GM12878 (cell line): ENCODE measurements around the gene SIDT1. TPM values are rescaled to one million over a fixed set of nuclear protein-coding genes. Genes with fewer than 3 reads are reported as not detected.

Experiments used
- ATAC-seq: fragments of 200-7000 bp; cut with Tn5 transposase; 3 replicates; pipeline ENCODE4 v1.9.1; 2020; ENCODE audit warnings: mild to moderate bottlenecking, moderate library complexity
- BruUV-seq: library from RNA; stranded (reverse); fragments of 400-500 nt; replicated peaks from 2 replicates; lab custom pipeline; 2021; lab: Mats Ljungman, UMichigan
- CTCF ChIA-PET: fragments of 300-600 bp; sonication (Branson Sonifier 250); formaldehyde crosslinking; extraction: SDS; loops from one replicate; lab custom pipeline; 2021; ENCODE audit warnings: inconsistent platforms; lab: Yijun Ruan, JAX
- POLR2A ChIA-PET: fragments of 350-600 bp; formaldehyde crosslinking; extraction: SDS; loops from one replicate; lab custom pipeline; 2021; ENCODE audit warnings: inconsistent platforms; lab: Charles Lee
- RAD21 ChIA-PET: fragments of 300-600 bp; sonication (Branson Sonifier 250); formaldehyde crosslinking; loops from one replicate; lab custom pipeline; 2023; ENCODE audit warnings: antibody characterized with exemption; ENCODE audit not compliant: unreplicated experiment; lab: Charles Lee
- SMC1A ChIA-PET: fragments of 300-600 bp; sonication (Branson Sonifier 250); formaldehyde crosslinking; loops from one replicate; lab custom pipeline; 2023; ENCODE audit not compliant: unreplicated experiment, uncharacterized antibody; lab: Charles Lee
- DNase-seq: peaks from one replicate; pipeline ENCODE4 v3.0.0-alpha.2; 2011; ENCODE audit warnings: low read depth, low spot score
- FAIRE-seq: peaks from 3 replicates; lab custom pipeline; 2011; peaks lifted over from hg19 to GRCh38; lab: Jason Lieb, UNC
- H2AFZ ChIP-seq: 2 replicates; pipeline ENCODE4 v1.6.0; 2011; ENCODE audit warnings: low read depth, low read length, control low read depth; ENCODE audit not compliant: control insufficient read depth
- H3K27ac ChIP-seq: 2 replicates; pipeline ENCODE4 v1.5.1; 2011; ENCODE audit warnings: control low read depth; ENCODE audit not compliant: control insufficient read depth, insufficient read depth
- H3K27me3 ChIP-seq, 2 experiments: replicated peaks in 1 of 2; 2 replicates each; pipeline versions ENCODE4 v1.6.0 to v1.6.1; 2011; ENCODE audit warnings: low read length in 1 of 2; ENCODE audit not compliant: control insufficient read depth in 2 of 2, insufficient read depth in 2 of 2
- H3K36me3 ChIP-seq, 2 experiments: 2 replicates each; pipeline ENCODE4 v1.5.1; 2011; ENCODE audit warnings: low read length in 1 of 2; ENCODE audit not compliant: control insufficient read depth in 2 of 2, insufficient read depth in 2 of 2
- H3K4me1 ChIP-seq: 2 replicates; pipeline ENCODE4 v1.6.1; 2011; ENCODE audit warnings: mild to moderate bottlenecking, low read length, moderate library complexity, mixed read lengths; ENCODE audit not compliant: control insufficient read depth, insufficient read depth
- H3K4me2 ChIP-seq: 2 replicates; pipeline ENCODE4 v1.6.0; 2011; ENCODE audit warnings: control low read depth; ENCODE audit not compliant: control insufficient read depth, insufficient read depth
- H3K4me3 ChIP-seq: fragments of 200-600 bp; sonication (generic); 2 replicates; pipeline ENCODE4 v1.5.1; 2016
- H3K79me2 ChIP-seq: 2 replicates; pipeline ENCODE4 v1.6.0; 2011; ENCODE audit warnings: low read length; ENCODE audit not compliant: control insufficient read depth, insufficient read depth
- H3K9ac ChIP-seq: 2 replicates; pipeline ENCODE4 v1.8.0; 2011; ENCODE audit warnings: low read length, control low read depth, mixed read lengths; ENCODE audit not compliant: control insufficient read depth, insufficient read depth
- H3K9me3 ChIP-seq: replicated peaks from 3 replicates; pipeline ENCODE4 v1.5.1; 2011; ENCODE audit warnings: mild to moderate bottlenecking, low read length; ENCODE audit not compliant: control insufficient read depth, insufficient read depth
- H4K20me1 ChIP-seq: 2 replicates; pipeline ENCODE4 v1.6.0; 2011; ENCODE audit not compliant: control insufficient read depth, insufficient read depth
- BACH1 ChIP-seq: fragments of 450-650 bp; IDR thresholded peaks from 2 replicates; pipeline ENCODE4 v1.6.1; 2017; ENCODE audit warnings: mild to moderate bottlenecking, borderline replicate concordance
- CBX3 ChIP-seq: fragments of 200-600 bp; sonication (generic); IDR thresholded peaks from 2 replicates; pipeline ENCODE4 v1.6.1; 2016; ENCODE audit warnings: low read depth, borderline replicate concordance
- NRF1 ChIP-seq: conservative IDR thresholded peaks from 2 replicates; pipeline ENCODE4 v1.6.1; 2011; ENCODE audit warnings: mild to moderate bottlenecking, low read depth, low read length, improper control_type of control experiment
- RAD51 ChIP-seq: fragments of 450-650 bp; IDR thresholded peaks from 2 replicates; pipeline ENCODE4 v1.6.1; 2016; ENCODE audit warnings: moderate library complexity, mild to moderate bottlenecking, inconsistent platforms
- ZBED1 ChIP-seq: IDR thresholded peaks from 2 replicates; pipeline ENCODE4 v1.6.1; 2016; ENCODE audit warnings: borderline replicate concordance
- WGBS: methylation state at CpG from one replicate; pipeline ENCODE4 v1.1.6; 2016; ENCODE audit warnings: low lambda C conversion rate; ENCODE audit not compliant: insufficient replicate concordance, insufficient coverage; ENCODE audit errors: missing lambda C conversion rate; 5-methylcytosine and 5-hydroxymethylcytosine counted together
- in situ Hi-C: fragments of 300-500 bp; cut with MboI; formaldehyde crosslinking; loops from 9 replicates; pipeline ENCODE4 v1.14.3; 2018; ENCODE audit warnings: mixed read lengths
- intact Hi-C: fragments of 100-400 bp; cut with micrococcal nuclease; formaldehyde crosslinking; loops from one replicate; pipeline ENCODE4 v1.14.2; 2022; ENCODE audit not compliant: unreplicated experiment
- polyA plus RNA-seq, 11 experiments: library from polyadenylated mRNA; depleted of rRNA in 4 of 11; unstranded in 6 of 11; stranded (reverse) in 5 of 11; fragments of >200 nt; fragmentation: Nextera tagmentation in 4 of 11; fragmentation: Illumina TruSeq in 1 of 11; extraction: Ambion mirVana in 4 of 11; extraction: Trizol in 1 of 11; gene quantifications; 1 replicate in 1 of 11; 2 replicates in 10 of 11; pipeline versions ENCODE4 v1.2.1 to v1.2.3, GENCODE V29; 2011 to 2016; ENCODE audit warnings: inconsistent platforms in 2 of 11, missing spikeins in 2 of 11, low read depth in 1 of 11
- total RNA-seq, 4 experiments: library from RNA; depleted of rRNA in 3 of 4; stranded (reverse); fragments of >200 nt in 3 of 4; fragmentation: Illumina TruSeq in 1 of 4; extraction: Trizol in 1 of 4; gene quantifications; 2 replicates each; pipeline versions ENCODE4 v1.2.1 to v1.2.3, GENCODE V29; 2013 to 2021
- TF ChIP-seq, protein P1 (sequence below): fragments of 450-650 bp; IDR thresholded peaks from 2 replicates; pipeline ENCODE4 v1.6.1; 2018; ENCODE audit warnings: mild to moderate bottlenecking, low read depth, moderate library complexity; ENCODE audit not compliant: partially characterized antibody
- TF ChIP-seq, protein P2 (sequence below): fragments of 450-650 bp; IDR thresholded peaks from 2 replicates; pipeline ENCODE4 v1.6.1; 2016; ENCODE audit warnings: mild to moderate bottlenecking, moderate library complexity, borderline replicate concordance
- TF ChIP-seq, protein P3 (sequence below): fragments of 450-650 bp; IDR thresholded peaks from 2 replicates; pipeline ENCODE4 v1.6.1; 2014; ENCODE audit warnings: mild to moderate bottlenecking

The SIDT1 gene
- total and polyA plus RNA-seq, 10 of the 15 experiments (the other 5 are each of a cell fraction or from before 2014, with no cell fraction given) = 3.0 to 45.0 (median 26.6) TPM

DNA sequence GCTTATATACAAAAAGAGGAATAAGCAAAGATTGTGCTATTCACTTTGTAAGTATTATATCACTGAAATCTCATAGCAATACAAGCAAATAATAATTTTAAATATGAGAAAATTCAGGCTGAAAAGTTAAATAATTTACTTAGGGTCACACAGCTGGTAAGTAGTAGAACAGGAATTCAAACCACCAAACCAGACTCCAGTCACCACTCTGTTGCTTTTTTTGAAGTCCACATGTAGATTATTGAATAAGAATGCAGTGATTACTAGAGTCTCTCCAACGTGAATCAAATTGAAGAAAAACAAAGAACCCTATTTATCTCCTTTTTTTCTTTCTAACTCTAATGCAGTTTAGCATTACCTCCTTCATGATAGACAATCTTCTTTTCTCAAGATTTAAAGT is 33.3 kb upstream of the SIDT1 start (continued):
- TF ChIP-seq, protein P1, sequence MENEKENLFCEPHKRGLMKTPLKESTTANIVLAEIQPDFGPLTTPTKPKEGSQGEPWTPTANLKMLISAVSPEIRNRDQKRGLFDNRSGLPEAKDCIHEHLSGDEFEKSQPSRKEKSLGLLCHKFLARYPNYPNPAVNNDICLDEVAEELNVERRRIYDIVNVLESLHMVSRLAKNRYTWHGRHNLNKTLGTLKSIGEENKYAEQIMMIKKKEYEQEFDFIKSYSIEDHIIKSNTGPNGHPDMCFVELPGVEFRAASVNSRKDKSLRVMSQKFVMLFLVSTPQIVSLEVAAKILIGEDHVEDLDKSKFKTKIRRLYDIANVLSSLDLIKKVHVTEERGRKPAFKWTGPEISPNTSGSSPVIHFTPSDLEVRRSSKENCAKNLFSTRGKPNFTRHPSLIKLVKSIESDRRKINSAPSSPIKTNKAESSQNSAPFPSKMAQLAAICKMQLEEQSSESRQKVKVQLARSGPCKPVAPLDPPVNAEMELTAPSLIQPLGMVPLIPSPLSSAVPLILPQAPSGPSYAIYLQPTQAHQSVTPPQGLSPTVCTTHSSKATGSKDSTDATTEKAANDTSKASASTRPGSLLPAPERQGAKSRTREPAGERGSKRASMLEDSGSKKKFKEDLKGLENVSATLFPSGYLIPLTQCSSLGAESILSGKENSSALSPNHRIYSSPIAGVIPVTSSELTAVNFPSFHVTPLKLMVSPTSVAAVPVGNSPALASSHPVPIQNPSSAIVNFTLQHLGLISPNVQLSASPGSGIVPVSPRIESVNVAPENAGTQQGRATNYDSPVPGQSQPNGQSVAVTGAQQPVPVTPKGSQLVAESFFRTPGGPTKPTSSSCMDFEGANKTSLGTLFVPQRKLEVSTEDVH = no peak
- TF ChIP-seq CBX3 (no peak), RAD51 (no peak)
- TF ChIP-seq, protein P2, sequence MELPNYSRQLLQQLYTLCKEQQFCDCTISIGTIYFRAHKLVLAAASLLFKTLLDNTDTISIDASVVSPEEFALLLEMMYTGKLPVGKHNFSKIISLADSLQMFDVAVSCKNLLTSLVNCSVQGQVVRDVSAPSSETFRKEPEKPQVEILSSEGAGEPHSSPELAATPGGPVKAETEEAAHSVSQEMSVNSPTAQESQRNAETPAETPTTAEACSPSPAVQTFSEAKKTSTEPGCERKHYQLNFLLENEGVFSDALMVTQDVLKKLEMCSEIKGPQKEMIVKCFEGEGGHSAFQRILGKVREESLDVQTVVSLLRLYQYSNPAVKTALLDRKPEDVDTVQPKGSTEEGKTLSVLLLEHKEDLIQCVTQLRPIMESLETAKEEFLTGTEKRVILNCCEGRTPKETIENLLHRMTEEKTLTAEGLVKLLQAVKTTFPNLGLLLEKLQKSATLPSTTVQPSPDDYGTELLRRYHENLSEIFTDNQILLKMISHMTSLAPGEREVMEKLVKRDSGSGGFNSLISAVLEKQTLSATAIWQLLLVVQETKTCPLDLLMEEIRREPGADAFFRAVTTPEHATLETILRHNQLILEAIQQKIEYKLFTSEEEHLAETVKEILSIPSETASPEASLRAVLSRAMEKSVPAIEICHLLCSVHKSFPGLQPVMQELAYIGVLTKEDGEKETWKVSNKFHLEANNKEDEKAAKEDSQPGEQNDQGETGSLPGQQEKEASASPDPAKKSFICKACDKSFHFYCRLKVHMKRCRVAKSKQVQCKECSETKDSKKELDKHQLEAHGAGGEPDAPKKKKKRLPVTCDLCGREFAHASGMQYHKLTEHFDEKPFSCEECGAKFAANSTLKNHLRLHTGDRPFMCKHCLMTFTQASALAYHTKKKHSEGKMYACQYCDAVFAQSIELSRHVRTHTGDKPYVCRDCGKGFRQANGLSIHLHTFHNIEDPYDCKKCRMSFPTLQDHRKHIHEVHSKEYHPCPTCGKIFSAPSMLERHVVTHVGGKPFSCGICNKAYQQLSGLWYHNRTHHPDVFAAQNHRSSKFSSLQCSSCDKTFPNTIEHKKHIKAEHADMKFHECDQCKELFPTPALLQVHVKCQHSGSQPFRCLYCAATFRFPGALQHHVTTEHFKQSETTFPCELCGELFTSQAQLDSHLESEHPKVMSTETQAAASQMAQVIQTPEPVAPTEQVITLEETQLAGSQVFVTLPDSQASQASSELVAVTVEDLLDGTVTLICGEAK = no peak
- TF ChIP-seq, all 136 proteins: peak for 0

DNA sequence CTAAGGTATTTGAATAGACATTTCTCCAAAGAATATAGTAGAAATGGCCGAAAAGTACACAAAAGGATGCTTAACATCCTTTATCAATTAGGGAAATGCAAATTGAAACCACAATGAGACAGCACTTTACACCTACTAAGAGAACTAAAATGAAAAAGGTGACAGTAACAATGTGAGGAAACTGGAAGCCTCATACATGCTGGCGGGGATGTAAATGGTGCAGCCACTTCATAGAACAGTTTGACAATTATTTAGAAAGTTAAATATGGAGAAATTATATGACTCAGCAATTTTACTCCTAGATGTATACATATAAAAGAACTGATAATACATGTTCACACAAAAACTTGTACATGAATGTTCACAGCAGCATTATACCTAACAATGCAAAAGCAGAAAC is 30.8 kb upstream of the SIDT1 start:
- H3K9ac ChIP-seq = no peak overlapping the region
- peak; percentile 58; the same call in 2 of the 3 replicates for ATAC-seq
- FAIRE-seq = no peak
- ChIA-PET POLR2A (interaction anchor here (1.3 kb wide), 1 partner anchor 13 kb away, joined by 4 read pairs; the partner anchor contains the start of gene SPICE1), SMC1A (no interaction called here), CTCF (no interaction called here), RAD21 (no interaction called here)
- no peak overlapping the region for H3K4me2 ChIP-seq
- no peak for DNase-seq
- H3K27ac ChIP-seq = no peak overlapping the region
- no peak overlapping the region for H2AFZ ChIP-seq
- in situ Hi-C loops (no loop called here), intact Hi-C loops (no loop called here)
- H3K4me3 ChIP-seq = no peak overlapping the region
- 49% methylated on average over 2 of the region's 2 CpGs for whole genome bisulfite sequencing
- H3K36me3 ChIP-seq = peaks cover 0 to 15% of the 10 kb centered on the region in 2 experiments; a peak in 2 of 4 replicates
- no peaks in the 10 kb centered on the region for H3K27me3 ChIP-seq
- TF ChIP-seq NRF1 (no peak), ZBED1 (no peak), BACH1 (peak; percentile 88)
- TF ChIP-seq, protein P3, sequence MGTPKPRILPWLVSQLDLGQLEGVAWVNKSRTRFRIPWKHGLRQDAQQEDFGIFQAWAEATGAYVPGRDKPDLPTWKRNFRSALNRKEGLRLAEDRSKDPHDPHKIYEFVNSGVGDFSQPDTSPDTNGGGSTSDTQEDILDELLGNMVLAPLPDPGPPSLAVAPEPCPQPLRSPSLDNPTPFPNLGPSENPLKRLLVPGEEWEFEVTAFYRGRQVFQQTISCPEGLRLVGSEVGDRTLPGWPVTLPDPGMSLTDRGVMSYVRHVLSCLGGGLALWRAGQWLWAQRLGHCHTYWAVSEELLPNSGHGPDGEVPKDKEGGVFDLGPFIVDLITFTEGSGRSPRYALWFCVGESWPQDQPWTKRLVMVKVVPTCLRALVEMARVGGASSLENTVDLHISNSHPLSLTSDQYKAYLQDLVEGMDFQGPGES = no peak
- no peaks in the 10 kb centered on the region for H3K9me3 ChIP-seq
- H3K79me2 ChIP-seq = no peaks in the 10 kb centered on the region
- H4K20me1 ChIP-seq = no peaks in the 10 kb centered on the region
- BruUV-seq = no TSS peak
- no peaks in the 10 kb centered on the region for H3K4me1 ChIP-seq
